CD4-positive, alpha-beta T cell treated with Interleukin-4 for 1 hour (primary cell): Measurements from ENCODE around the gene CCL4L2.
A peak's percentile ranks its signal among the peaks of the same experiment; 100 is the strongest.
"Not testable (repeated sequence)": the region's sequence is repeated elsewhere in the genome, so short reads cannot be mapped to it uniquely, and the experiment has no call there.

ENCODE experiments used
- DNase-seq, 2 donors: peaks; one replicate each; pipeline ENCODE4 v3.0.0-alpha.2; 2020 to 2022

The CCL4L2 gene

GRCh38 chr17:36195434-36196130 lies 15.3 kb upstream of the CCL4L2 start:
- DNase-seq: no peak

GRCh38 chr17:36196131-36196486 lies 14.8 kb upstream of the CCL4L2 start:
- no peak for DNase-seq

- DNase-seq: no peak
Observed at GRCh38 chr17:36197387-36197703, 13.5 kb upstream of the CCL4L2 start.

- peak; percentile 63 to 75 for DNase-seq
Observed at GRCh38 chr17:36198831-36199465, 11.9 kb upstream of the CCL4L2 start.

GRCh38 chr17:36201102-36201501 lies 9.8 kb upstream of the CCL4L2 start:
- not testable (repeated sequence) for DNase-seq

GRCh38 chr17:36201506-36201905 lies 9.4 kb upstream of the CCL4L2 start:
- DNase-seq: not testable (repeated sequence)

GRCh38 chr17:36203335-36203734 lies 7.5 kb upstream of the CCL4L2 start:
- DNase-seq: no peak

GRCh38 chr17:36204724-36205500 lies 6.0 kb upstream of the CCL4L2 start:
- DNase-seq: no peak

- DNase-seq: no peak
Observed at GRCh38 chr17:36205637-36206485, 5.0 kb upstream of the CCL4L2 start.

GRCh38 chr17:36206486-36206821 lies 4.4 kb upstream of the CCL4L2 start:
- not testable (repeated sequence) for DNase-seq

GRCh38 chr17:36207383-36207782 lies 3.5 kb upstream of the CCL4L2 start:
- DNase-seq: not testable (repeated sequence)

- no peak for DNase-seq
Observed at GRCh38 chr17:36209575-36209974, 1.3 kb upstream of the CCL4L2 start.

- peak in 1 of 2 donors; percentile 66 for DNase-seq
Observed at GRCh38 chr17:36211484-36212271, 815 bp downstream of the CCL4L2 start.

GRCh38 chr17:36212272-36212605 lies 1.4 kb downstream of the CCL4L2 start:
- DNase-seq: no peak

GRCh38 chr17:36212966-36213365 lies 2.1 kb downstream of the CCL4L2 start:
- peak in 1 of 2 donors; percentile 28 for DNase-seq

- DNase-seq: no peak
Observed at GRCh38 chr17:36213695-36214094, 2.8 kb downstream of the CCL4L2 start.

- DNase-seq: no peak
Observed at GRCh38 chr17:36214918-36215317, 4.1 kb downstream of the CCL4L2 start.

GRCh38 chr17:36215406-36216308 lies 4.8 kb downstream of the CCL4L2 start:
- not testable (repeated sequence) for DNase-seq

- DNase-seq: not testable (repeated sequence)
Observed at GRCh38 chr17:36219556-36219955, 8.7 kb downstream of the CCL4L2 start.

GRCh38 chr17:36220737-36221580 lies 10.1 kb downstream of the CCL4L2 start:
- DNase-seq: not testable (repeated sequence)
